Esophagus muscularis mucosa (tissue), 4 donors: Measurements from ENCODE around the gene LACC1.

Experiments
- EP300 ChIP-seq: sonication (generic); formaldehyde crosslinking; IDR thresholded peaks from one replicate; pipeline ENCODE4 v1.6.1; 2017; ENCODE audit warnings: antibody characterized with exemption
- POLR2A ChIP-seq: fragments of 450-650 bp; IDR thresholded peaks from one replicate; pipeline ENCODE4 v1.6.1; 2017; ENCODE audit warnings: antibody characterized with exemption, moderate library complexity, mild to moderate bottlenecking, low read depth
- POLR2AphosphoS5 ChIP-seq, 2 donors: sonication (generic); formaldehyde crosslinking; IDR thresholded peaks; one replicate each; pipeline ENCODE4 v1.6.1; 2017; ENCODE audit warnings: antibody characterized with exemption in 2 of 2
- TF ChIP-seq, protein P1 (sequence below), 3 experiments: fragments of 200-600 bp in 2 of 3; fragments of 450-650 bp in 1 of 3; sonication (generic) in 2 of 3; IDR thresholded peaks; one replicate each; pipeline ENCODE4 v1.5.1; 2017 to 2019; ENCODE audit warnings: antibody characterized with exemption in 3 of 3, mild to moderate bottlenecking in 2 of 3, moderate library complexity in 1 of 3

DNA sequence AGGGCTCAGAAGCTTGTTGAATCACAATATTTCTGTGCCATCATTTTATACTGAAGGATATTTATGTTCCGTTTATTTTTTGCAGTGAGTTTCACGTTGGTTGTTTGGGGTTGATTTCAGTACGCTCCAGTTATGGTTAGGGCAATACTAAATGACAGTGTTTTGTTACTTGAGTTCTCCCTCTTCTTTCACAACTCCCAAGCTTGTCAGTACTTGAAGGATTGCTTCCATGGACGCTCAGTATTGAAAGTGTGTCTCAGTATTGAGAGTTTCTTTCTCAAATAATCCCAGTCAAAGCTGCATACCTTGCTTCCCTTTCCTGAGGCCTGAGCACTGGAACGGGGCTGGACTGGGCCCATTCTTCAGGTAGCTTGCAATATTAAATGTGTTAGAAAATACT, 38.9 kb downstream of the LACC1 start:
- TF ChIP-seq POLR2AphosphoS5 (IDR thresholded peaks at IDR 0.05): no peak
- TF ChIP-seq, protein P1, sequence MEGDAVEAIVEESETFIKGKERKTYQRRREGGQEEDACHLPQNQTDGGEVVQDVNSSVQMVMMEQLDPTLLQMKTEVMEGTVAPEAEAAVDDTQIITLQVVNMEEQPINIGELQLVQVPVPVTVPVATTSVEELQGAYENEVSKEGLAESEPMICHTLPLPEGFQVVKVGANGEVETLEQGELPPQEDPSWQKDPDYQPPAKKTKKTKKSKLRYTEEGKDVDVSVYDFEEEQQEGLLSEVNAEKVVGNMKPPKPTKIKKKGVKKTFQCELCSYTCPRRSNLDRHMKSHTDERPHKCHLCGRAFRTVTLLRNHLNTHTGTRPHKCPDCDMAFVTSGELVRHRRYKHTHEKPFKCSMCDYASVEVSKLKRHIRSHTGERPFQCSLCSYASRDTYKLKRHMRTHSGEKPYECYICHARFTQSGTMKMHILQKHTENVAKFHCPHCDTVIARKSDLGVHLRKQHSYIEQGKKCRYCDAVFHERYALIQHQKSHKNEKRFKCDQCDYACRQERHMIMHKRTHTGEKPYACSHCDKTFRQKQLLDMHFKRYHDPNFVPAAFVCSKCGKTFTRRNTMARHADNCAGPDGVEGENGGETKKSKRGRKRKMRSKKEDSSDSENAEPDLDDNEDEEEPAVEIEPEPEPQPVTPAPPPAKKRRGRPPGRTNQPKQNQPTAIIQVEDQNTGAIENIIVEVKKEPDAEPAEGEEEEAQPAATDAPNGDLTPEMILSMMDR (IDR thresholded peaks at IDR 0.05): no peak
- TF ChIP-seq EP300: no peak
- no peak for TF ChIP-seq POLR2A
